Neural progenitor cell (in vitro differentiated cells): ENCODE measurements around the gene P2RY12. TPM values are rescaled to one million over a fixed set of nuclear protein-coding genes. Genes with fewer than 3 reads are reported as not detected.

Experiments used
- DNase-seq: peaks from one replicate; pipeline ENCODE4 v3.0.0-alpha.2; 2016; ENCODE audit warnings: low spot score
- H2AFZ ChIP-seq: fragments of 200-600 bp; sonication (generic); replicated peaks from 2 replicates; pipeline ENCODE4 v1.6.1; 2016; ENCODE audit warnings: antibody characterized with exemption
- H3F3A ChIP-seq: fragments of 200-600 bp; sonication (generic); 2 replicates; pipeline ENCODE4 v1.6.1; 2016; ENCODE audit warnings: antibody characterized with exemption, low read depth
- H3K27ac ChIP-seq: fragments of 200-600 bp; sonication (generic); 2 replicates; pipeline ENCODE4 v1.5.1; 2016; ENCODE audit warnings: mild to moderate bottlenecking
- H3K27me3 ChIP-seq: fragments of 200-600 bp; sonication (generic); 2 replicates; pipeline ENCODE4 v1.6.1; 2016; ENCODE audit warnings: mild to moderate bottlenecking, moderate library complexity
- H3K36me3 ChIP-seq: fragments of 200-600 bp; sonication (generic); 2 replicates; pipeline ENCODE4 v1.5.1; 2016
- H3K4me1 ChIP-seq: fragments of 200-600 bp; sonication (generic); 2 replicates; pipeline ENCODE4 v1.6.1; 2016; ENCODE audit warnings: mixed run types
- H3K4me2 ChIP-seq: fragments of 200-600 bp; sonication (generic); 2 replicates; pipeline ENCODE4 v1.6.1; 2016
- H3K4me3 ChIP-seq: fragments of 200-600 bp; sonication (generic); 2 replicates; pipeline ENCODE4 v1.5.1; 2016
- H3K79me2 ChIP-seq: fragments of 200-600 bp; sonication (generic); 2 replicates; pipeline ENCODE4 v1.6.1; 2016; ENCODE audit warnings: low read depth
- H3K9ac ChIP-seq: fragments of 200-600 bp; sonication (generic); 2 replicates; pipeline ENCODE4 v1.6.1; 2016
- H3K9me3 ChIP-seq: fragments of 200-600 bp; sonication (generic); 2 replicates; pipeline ENCODE4 v1.5.1; 2016; ENCODE audit warnings: low read depth
- H4K20me1 ChIP-seq: fragments of 200-600 bp; sonication (generic); 2 replicates; pipeline ENCODE4 v1.6.1; 2016; ENCODE audit warnings: low read depth
- H3K27ac Mint-ChIP-seq: 3 replicates; pipeline ENCODE4 v1.8.0; 2021; ENCODE audit warnings: mixed read lengths
- H3K27me3 Mint-ChIP-seq: 2 replicates; pipeline ENCODE4 v1.8.0; 2022; ENCODE audit warnings: low read depth, mild to moderate bottlenecking, inconsistent platforms, moderate library complexity, mixed read lengths; ENCODE audit not compliant: insufficient read depth
- H3K36me3 Mint-ChIP-seq: 3 replicates; pipeline ENCODE4 v1.8.0; 2021; ENCODE audit warnings: mixed read lengths
- H3K4me1 Mint-ChIP-seq: 3 replicates; pipeline ENCODE4 v1.8.0; 2021; ENCODE audit warnings: mixed read lengths
- H3K4me3 Mint-ChIP-seq: 3 replicates; pipeline ENCODE4 v1.8.0; 2021; ENCODE audit warnings: mild to moderate bottlenecking, moderate library complexity, mixed read lengths
- H3K9me3 Mint-ChIP-seq: 3 replicates; pipeline ENCODE4 v1.8.0; 2020; ENCODE audit warnings: mixed read lengths
- CTCF ChIP-seq: fragments of 200-600 bp; sonication (generic); IDR thresholded peaks from 2 replicates; pipeline ENCODE4 v1.5.1; 2017; ENCODE audit warnings: antibody characterized with exemption, mild to moderate bottlenecking
- EZH2 ChIP-seq: fragments of 200-600 bp; sonication (generic); IDR thresholded peaks from 2 replicates; pipeline ENCODE4 v1.6.1; 2017; ENCODE audit warnings: antibody characterized with exemption, mild to moderate bottlenecking, moderate library complexity
- EZH2phosphoT487 ChIP-seq: fragments of 200-600 bp; sonication (generic); IDR thresholded peaks from 2 replicates; pipeline ENCODE4 v1.6.1; 2017; ENCODE audit warnings: antibody characterized with exemption
- total RNA-seq: library from RNA; depleted of rRNA; stranded (reverse); fragments of >200 nt; gene quantifications from 2 replicates; pipeline ENCODE4 v1.2.3, GENCODE V29; 2015; ENCODE audit warnings: low replicate concordance

The P2RY12 gene
- total RNA-seq, 1 donor from 2014 or later, result not detected

- Mint-ChIP-seq H3K9me3 (no peaks in the 10 kb centered on the region), H3K4me1 (no peaks in the 10 kb centered on the region), H3K27ac (no peak within 1 kb of the TSS)
These were observed 55.2 kb downstream of the P2RY12 start, which contains the start of gene P2RY13 for GRCh38 chr3:151329363-151329762. Gene P2RY13 (minus strand): TSS chr3:151329549. CDS start chr3:151329528, 21 bp downstream.

GRCh38 chr3:151328298-151328995 is 56.1 kb downstream of the P2RY12 start:
- Histone ChIP-seq H4K20me1 (no peaks in the 10 kb centered on the region), H3K36me3 (no peaks in the 10 kb centered on the region), H3K79me2 (no peaks in the 10 kb centered on the region), H3K9ac (no peak overlapping the region), H2AFZ (no peak overlapping the region), H3K27ac (no peak overlapping the region), H3K4me1 (no peaks in the 10 kb centered on the region), H3K4me3 (no peak overlapping the region), H3K4me2 (no peak overlapping the region), H3K27me3 (no peaks in the 10 kb centered on the region), H3K9me3 (no peaks in the 10 kb centered on the region), H3F3A (no peaks in the 10 kb centered on the region)
- no peak overlapping the region for H3K27ac Mint-ChIP-seq
- H3K4me1 Mint-ChIP-seq, result no peaks in the 10 kb centered on the region
- no peaks in the 10 kb centered on the region for H3K27me3 Mint-ChIP-seq
- TF ChIP-seq EZH2, result no peak
- no peak for TF ChIP-seq EZH2phosphoT487
- no peak for TF ChIP-seq CTCF
- no peak for DNase-seq
- no peak overlapping the region for H3K4me3 Mint-ChIP-seq
- H3K36me3 Mint-ChIP-seq, result no peaks in the 10 kb centered on the region
- H3K9me3 Mint-ChIP-seq, result no peaks in the 10 kb centered on the region

More at GRCh38 chr3:151329363-151329762, 55.2 kb downstream of the P2RY12 start, which contains the start of gene P2RY13:
- no peaks in the 10 kb centered on the region for H3K79me2 ChIP-seq
- no peak within 1 kb of the TSS for H3K4me3 ChIP-seq
- TF ChIP-seq EZH2 (no peak), EZH2phosphoT487 (no peak), CTCF (no peak)
- no peaks in the 10 kb centered on the region for H3F3A ChIP-seq
- no peak within 1 kb of the TSS for H2AFZ ChIP-seq
- no peak within 1 kb of the TSS for H3K4me2 ChIP-seq
- H3K27ac ChIP-seq, result no peak within 1 kb of the TSS
- no peaks in the 10 kb centered on the region for H3K27me3 ChIP-seq
- no peaks in the 10 kb centered on the region for H3K9me3 ChIP-seq
- H3K9ac ChIP-seq, result no peak within 1 kb of the TSS
- Mint-ChIP-seq H3K4me3 (no peak within 1 kb of the TSS), H3K36me3 (no peaks in the 10 kb centered on the region), H3K27me3 (no peaks in the 10 kb centered on the region)
- DNase-seq, result no peak
- no peaks in the 10 kb centered on the region for H4K20me1 ChIP-seq
- no peaks in the 10 kb centered on the region for H3K36me3 ChIP-seq
- no peaks in the 10 kb centered on the region for H3K4me1 ChIP-seq

- Histone ChIP-seq H3K4me2 (no peak overlapping the region), H3K9me3 (no peaks in the 10 kb centered on the region), H3F3A (no peaks in the 10 kb centered on the region), H3K4me1 (no peaks in the 10 kb centered on the region), H3K27me3 (no peaks in the 10 kb centered on the region), H4K20me1 (no peaks in the 10 kb centered on the region), H3K79me2 (no peaks in the 10 kb centered on the region), H3K27ac (no peak overlapping the region), H3K36me3 (no peaks in the 10 kb centered on the region), H2AFZ (no peak overlapping the region), H3K4me3 (no peak overlapping the region), H3K9ac (no peak overlapping the region)
- Mint-ChIP-seq H3K4me3 (no peak overlapping the region), H3K27ac (no peak overlapping the region), H3K4me1 (no peaks in the 10 kb centered on the region), H3K36me3 (no peaks in the 10 kb centered on the region), H3K9me3 (no peaks in the 10 kb centered on the region), H3K27me3 (no peaks in the 10 kb centered on the region)
- TF ChIP-seq CTCF (peak; percentile 72), EZH2phosphoT487 (no peak), EZH2 (no peak)
- no peak for DNase-seq
These were observed 56.9 kb downstream of the P2RY12 start for GRCh38 chr3:151327571-151328198.
